HEK293 (cell line): ENCODE results near the gene DPP9.

Experiments
- CTCF ChIA-PET: fragments of 350-600 bp; formaldehyde crosslinking; extraction: SDS; loops from one replicate; lab custom pipeline; 2021; ENCODE audit warnings: antibody characterized with exemption; lab: Yijun Ruan, JAX
- POLR2A ChIA-PET: fragments of 300-600 bp; formaldehyde crosslinking; extraction: SDS; loops from one replicate; lab custom pipeline; 2020; ENCODE audit warnings: antibody characterized with exemption, inconsistent platforms; lab: Yijun Ruan, JAX
- H3K27ac ChIP-seq: fragments of 200-500 bp; sonication (Bioruptor generic); 2 replicates; pipeline ENCODE4 v1.5.1; 2014; ENCODE audit warnings: low read depth, low read length, control low read depth, inconsistent platforms; ENCODE audit errors: extremely low read depth
- H3K36me3 ChIP-seq, 2 experiments: fragments of 200-500 bp in 1 of 2; sonication (Bioruptor generic) in 1 of 2; 1 replicate in 1 of 2; 2 replicates in 1 of 2; pipeline ENCODE4 v1.5.1; 2014 to 2017; ENCODE audit warnings: inconsistent platforms in 2 of 2, low read length in 2 of 2; ENCODE audit not compliant: control insufficient read depth in 2 of 2, insufficient read depth in 1 of 2
- H3K4me1 ChIP-seq: fragments of 200-500 bp; sonication (Bioruptor generic); 2 replicates; pipeline ENCODE4 v1.5.1; 2014; ENCODE audit warnings: mild to moderate bottlenecking, low read length, inconsistent platforms; ENCODE audit not compliant: control insufficient read depth, insufficient read depth
- H3K4me3 ChIP-seq: 2 replicates; pipeline ENCODE4 v1.5.1; 2011; ENCODE audit warnings: low read depth, mild to moderate bottlenecking, control low read depth, low read length, moderate library complexity
- H3K9me3 ChIP-seq: fragments of 200-500 bp; sonication (Bioruptor generic); 2 replicates; pipeline ENCODE4 v1.5.1; 2014; ENCODE audit warnings: low read depth, low read length, inconsistent platforms; ENCODE audit not compliant: control insufficient read depth, insufficient read depth
- GLI4 ChIP-seq: fragments of 450-650 bp; formaldehyde crosslinking; IDR thresholded peaks from 2 replicates; pipeline ENCODE4 v1.5.1; 2016; ENCODE audit warnings: missing biosample characterization, missing genetic modification characterization
- GLIS1 ChIP-seq: fragments of 450-650 bp; formaldehyde crosslinking; IDR thresholded peaks from 2 replicates; pipeline ENCODE4 v1.5.1; 2016; ENCODE audit warnings: missing biosample characterization, missing genetic modification characterization
- GLIS2 ChIP-seq: fragments of 450-650 bp; formaldehyde crosslinking; IDR thresholded peaks from 2 replicates; pipeline ENCODE4 v1.5.1; 2016; ENCODE audit warnings: missing biosample characterization, missing genetic modification characterization
- HOXD13 ChIP-seq: sonication (generic); formaldehyde crosslinking; IDR thresholded peaks from 2 replicates; pipeline ENCODE4 v1.8.0; 2022; ENCODE audit warnings: missing genetic modification reagents, borderline replicate concordance
- KLF16 ChIP-seq: fragments of 450-650 bp; formaldehyde crosslinking; IDR thresholded peaks from 2 replicates; pipeline ENCODE4 v1.5.1; 2017; ENCODE audit warnings: missing biosample characterization, missing genetic modification characterization
- KLF8 ChIP-seq: fragments of 450-650 bp; formaldehyde crosslinking; IDR thresholded peaks from 2 replicates; pipeline ENCODE4 v1.5.1; 2016; ENCODE audit warnings: missing biosample characterization, missing genetic modification characterization
- KLF9 ChIP-seq: fragments of 450-650 bp; formaldehyde crosslinking; IDR thresholded peaks from 2 replicates; pipeline ENCODE4 v1.5.1; 2016; ENCODE audit warnings: missing biosample characterization, missing genetic modification characterization, low read depth
- OVOL3 ChIP-seq: fragments of 450-650 bp; formaldehyde crosslinking; IDR thresholded peaks from 2 replicates; pipeline ENCODE4 v1.5.1; 2016; ENCODE audit warnings: missing biosample characterization, missing genetic modification characterization
- RBAK ChIP-seq: fragments of 450-650 bp; formaldehyde crosslinking; IDR thresholded peaks from 2 replicates; pipeline ENCODE4 v1.5.1; 2016; ENCODE audit warnings: missing biosample characterization, missing genetic modification characterization
- ZBTB48 ChIP-seq: fragments of 450-650 bp; formaldehyde crosslinking; IDR thresholded peaks from 2 replicates; pipeline ENCODE4 v1.5.1; 2016; ENCODE audit warnings: missing biosample characterization, missing genetic modification characterization
- ZFP37 ChIP-seq: fragments of 450-650 bp; formaldehyde crosslinking; IDR thresholded peaks from 2 replicates; pipeline ENCODE4 v1.5.1; 2016; ENCODE audit warnings: missing biosample characterization, missing genetic modification characterization
- ZIC2 ChIP-seq: fragments of 450-650 bp; formaldehyde crosslinking; IDR thresholded peaks from 2 replicates; pipeline ENCODE4 v1.5.1; 2016; ENCODE audit warnings: missing biosample characterization, missing genetic modification characterization
- ZNF10 ChIP-seq: fragments of 450-650 bp; formaldehyde crosslinking; IDR thresholded peaks from 2 replicates; pipeline ENCODE4 v1.5.1; 2017; ENCODE audit warnings: missing biosample characterization, missing genetic modification characterization
- ZNF133 ChIP-seq: fragments of 450-650 bp; formaldehyde crosslinking; IDR thresholded peaks from 2 replicates; pipeline ENCODE4 v1.5.1; 2016; ENCODE audit warnings: missing biosample characterization, missing genetic modification characterization
- ZNF140 ChIP-seq: fragments of 450-650 bp; formaldehyde crosslinking; IDR thresholded peaks from 2 replicates; pipeline ENCODE4 v1.5.1; 2016; ENCODE audit warnings: missing biosample characterization, missing genetic modification characterization
- ZNF19 ChIP-seq: fragments of 450-650 bp; formaldehyde crosslinking; IDR thresholded peaks from 2 replicates; pipeline ENCODE4; 2016; ENCODE audit warnings: missing biosample characterization, missing genetic modification characterization, low read depth
- ZNF211 ChIP-seq: fragments of 450-650 bp; formaldehyde crosslinking; IDR thresholded peaks from 2 replicates; pipeline ENCODE4 v1.5.1; 2016; ENCODE audit warnings: low read depth, missing biosample characterization, missing genetic modification characterization
- ZNF48 ChIP-seq: fragments of 450-650 bp; formaldehyde crosslinking; IDR thresholded peaks from 2 replicates; pipeline ENCODE4 v1.5.1; 2016; ENCODE audit warnings: missing biosample characterization, missing genetic modification characterization
- ZNF510 ChIP-seq: fragments of 450-650 bp; formaldehyde crosslinking; IDR thresholded peaks from 2 replicates; pipeline ENCODE4 v1.5.1; 2018; ENCODE audit warnings: mild to moderate bottlenecking, missing genetic modification characterization, missing biosample characterization; ENCODE audit not compliant: insufficient replicate concordance
- ZNF514 ChIP-seq: fragments of 450-650 bp; formaldehyde crosslinking; IDR thresholded peaks from 2 replicates; pipeline ENCODE4 v1.5.1; 2016; ENCODE audit warnings: missing biosample characterization, missing genetic modification characterization
- ZNF530 ChIP-seq: fragments of 450-650 bp; formaldehyde crosslinking; IDR thresholded peaks from 2 replicates; pipeline ENCODE4 v1.5.1; 2016; ENCODE audit warnings: low read depth, missing biosample characterization, missing genetic modification characterization
- ZNF549 ChIP-seq: fragments of 450-650 bp; IDR thresholded peaks from 2 replicates; pipeline ENCODE4 v1.5.1; 2018; ENCODE audit warnings: missing biosample characterization, missing genetic modification characterization, mild to moderate bottlenecking, inconsistent platforms, moderate library complexity
- ZNF585B ChIP-seq: fragments of 450-650 bp; formaldehyde crosslinking; IDR thresholded peaks from 2 replicates; pipeline ENCODE4 v1.5.1; 2016; ENCODE audit warnings: missing biosample characterization, missing genetic modification characterization
- ZSCAN30 ChIP-seq: fragments of 450-650 bp; IDR thresholded peaks from 2 replicates; pipeline ENCODE4 v1.5.1; 2018; ENCODE audit warnings: missing biosample characterization, mild to moderate bottlenecking, missing genetic modification characterization, moderate library complexity
- TF ChIP-seq, protein P1 (sequence below): fragments of 450-650 bp; formaldehyde crosslinking; IDR thresholded peaks from 2 replicates; pipeline ENCODE4 v1.5.1; 2016; ENCODE audit warnings: missing biosample characterization, missing genetic modification characterization
- TF ChIP-seq, protein P2 (sequence below): fragments of 450-650 bp; formaldehyde crosslinking; IDR thresholded peaks from 2 replicates; pipeline ENCODE4 v1.5.1; 2016; ENCODE audit warnings: missing biosample characterization, missing genetic modification characterization
- TF ChIP-seq, protein P3 (sequence below): sonication (generic); formaldehyde crosslinking; IDR thresholded peaks from 2 replicates; pipeline ENCODE4 v1.8.1; 2022; ENCODE audit warnings: mild to moderate bottlenecking, moderate library complexity, missing genetic modification reagents

DPP9 gene

DNA sequence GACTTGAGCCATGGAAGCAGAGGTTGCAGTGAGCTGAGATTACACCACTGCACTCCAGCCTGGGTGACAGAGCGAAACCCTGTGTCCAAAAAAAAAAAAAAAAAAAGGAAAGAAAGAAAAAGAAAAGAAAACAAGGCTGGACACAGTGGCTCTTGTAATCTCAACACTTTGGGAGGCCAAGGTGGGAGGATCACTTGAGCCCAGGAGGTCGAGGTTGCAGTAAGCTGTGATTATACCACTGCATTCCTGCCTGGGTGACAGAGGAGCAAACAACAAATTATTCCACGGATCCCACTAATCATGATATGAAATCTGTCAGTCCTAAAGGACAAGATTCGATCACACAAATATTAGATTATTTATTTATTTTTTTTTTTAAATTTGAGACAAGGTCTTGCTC is 50.4 kb downstream of the DPP9 start:
- ChIA-PET CTCF (interaction anchor here (0.6 to 1.7 kb wide), 4 partner anchors 20 to 118 kb away, joined by 3 to 8 read pairs (median 4); partner anchors contain the start of gene FEM1A), POLR2A (interaction anchor here (0.7 to 1.2 kb wide), 3 partner anchors 118 to 1026 kb away, joined by 3 to 8 read pairs (median 4); partner anchors contain the start of gene FEM1A)
- no peak overlapping the region for H3K4me3 ChIP-seq
- H3K36me3 ChIP-seq = peaks cover 10 to 23% of the 10 kb centered on the region in 2 experiments; a peak in 2 of 3 replicates
- H3K27ac ChIP-seq = no peak overlapping the region
- no peaks in the 10 kb centered on the region for H3K4me1 ChIP-seq
- no peak for TF ChIP-seq ZNF549 (tag by site-specific recombination)
- no peak for TF ChIP-seq GLI4
- peak; percentile 75 for TF ChIP-seq GLIS1 (tag by site-specific recombination)
- TF ChIP-seq ZFP37 (tag by site-specific recombination) = no peak
- no peak for TF ChIP-seq ZNF530
- no peaks in the 10 kb centered on the region for H3K9me3 ChIP-seq

DNA sequence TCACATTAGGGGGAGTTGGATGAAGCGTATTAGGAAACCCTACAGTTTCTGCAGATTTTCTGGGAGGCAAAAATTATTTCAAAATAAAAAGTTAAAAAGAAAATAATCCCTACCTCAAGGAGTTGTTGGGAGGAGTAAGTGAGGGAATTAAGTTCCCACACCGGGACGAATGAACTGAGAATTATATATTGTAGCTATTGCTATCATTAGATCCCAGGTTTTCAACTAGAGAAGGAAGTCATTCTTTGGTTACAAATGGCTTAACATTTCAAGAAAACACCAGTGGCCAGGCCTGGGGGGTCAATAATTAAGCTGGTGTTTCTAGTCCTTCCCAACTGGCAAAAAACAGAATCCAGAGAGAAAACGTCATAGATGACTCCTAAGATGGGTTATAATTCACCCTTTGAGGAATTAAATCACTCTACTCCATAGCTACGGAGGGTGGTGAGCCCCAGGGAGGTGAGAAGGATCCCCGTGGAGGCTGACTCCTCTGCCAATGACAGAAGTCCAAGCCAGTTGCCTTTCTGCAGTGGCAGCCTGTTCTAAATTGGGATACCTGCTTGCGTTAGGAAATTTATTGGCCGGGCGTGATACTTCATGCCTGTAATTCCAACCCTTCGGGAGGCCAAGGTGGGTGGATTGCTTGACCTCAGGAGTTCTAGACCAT is 52.3 kb downstream of the DPP9 start:
- peaks cover 10 to 24% of the 10 kb centered on the region in 2 experiments; a peak in 2 of 3 replicates for H3K36me3 ChIP-seq
- H3K27ac ChIP-seq = no peak overlapping the region
- H3K9me3 ChIP-seq = no peaks in the 10 kb centered on the region
- no peaks in the 10 kb centered on the region for H3K4me1 ChIP-seq
- H3K4me3 ChIP-seq = no peak overlapping the region
- CTCF ChIA-PET = interaction anchor here (0.9 kb wide), 1 partner anchor 37 kb away, joined by 3 read pairs; no protein-coding TSS in a partner anchor
- POLR2A ChIA-PET = no interaction called here
- no peak for TF ChIP-seq KLF8 (tag by site-specific recombination)
- no peak for TF ChIP-seq ZNF140 (tag by site-specific recombination)
- TF ChIP-seq KLF9 (tag by site-specific recombination) = no peak
- no peak for TF ChIP-seq ZBTB48 (tag by site-specific recombination)
- TF ChIP-seq ZIC2 (tag by site-specific recombination) = peak; percentile 31
- peak; percentile 25; the same call in 1 of the 2 replicates for TF ChIP-seq GLIS2 (tag by site-specific recombination)
- TF ChIP-seq ZNF514 (tag by site-specific recombination) = no peak
- peak; percentile 62 for TF ChIP-seq GLIS1 (tag by site-specific recombination)
- TF ChIP-seq, protein P1, sequence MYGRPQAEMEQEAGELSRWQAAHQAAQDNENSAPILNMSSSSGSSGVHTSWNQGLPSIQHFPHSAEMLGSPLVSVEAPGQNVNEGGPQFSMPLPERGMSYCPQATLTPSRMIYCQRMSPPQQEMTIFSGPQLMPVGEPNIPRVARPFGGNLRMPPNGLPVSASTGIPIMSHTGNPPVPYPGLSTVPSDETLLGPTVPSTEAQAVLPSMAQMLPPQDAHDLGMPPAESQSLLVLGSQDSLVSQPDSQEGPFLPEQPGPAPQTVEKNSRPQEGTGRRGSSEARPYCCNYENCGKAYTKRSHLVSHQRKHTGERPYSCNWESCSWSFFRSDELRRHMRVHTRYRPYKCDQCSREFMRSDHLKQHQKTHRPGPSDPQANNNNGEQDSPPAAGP (tag by site-specific recombination) = no peak

DNA sequence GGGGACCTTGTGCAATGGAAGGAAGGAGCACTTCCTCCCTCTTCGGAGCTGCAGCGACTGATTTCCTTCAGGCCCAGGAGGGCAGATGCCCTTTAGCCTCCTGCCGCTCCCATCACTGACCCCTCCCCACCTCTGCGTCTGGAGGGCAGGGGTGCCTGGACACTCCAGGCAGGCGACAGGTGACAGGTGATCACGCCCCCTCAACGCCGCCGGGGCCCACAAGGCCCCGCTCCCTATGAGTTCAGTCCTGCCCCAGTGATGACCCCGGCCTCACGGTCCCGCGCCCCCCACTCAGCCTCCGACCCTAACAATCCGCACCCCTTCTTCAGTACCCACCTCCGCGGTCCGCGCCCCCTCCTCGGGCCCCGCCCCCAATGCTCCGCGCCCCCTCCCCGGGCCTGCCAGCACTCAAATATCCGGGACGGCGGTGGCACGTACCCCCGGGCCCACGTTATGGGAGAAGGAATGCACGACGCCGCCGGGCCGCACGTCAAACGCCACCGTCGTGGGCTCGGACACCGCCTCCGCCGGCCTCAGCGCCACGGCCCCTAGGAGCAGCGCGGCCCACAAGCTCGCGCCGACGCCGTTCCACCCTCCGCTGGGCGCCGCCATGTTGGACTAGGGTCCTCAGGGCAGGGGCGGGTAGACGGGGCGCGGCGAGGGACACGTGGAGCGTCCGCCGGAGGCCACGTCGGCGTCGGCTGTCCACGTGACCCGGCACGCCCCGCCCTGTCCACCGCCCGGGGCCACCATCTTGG is 53.7 kb downstream of the DPP9 start, which contains the start of gene MYDGF:
TSS of gene MYDGF (minus strand) at position 620 of the 758 bp plus-strand sequence. CDS start at position 612, 8 bp downstream.
- Histone ChIP-seq H3K27ac (0 out of 2 replicates have a peak within 1 kb of the TSS, but pooled peaks have one; percentile 39), H3K9me3 (no peaks in the 10 kb centered on the region), H3K4me1 (no peaks in the 10 kb centered on the region), H3K4me3 (peak within 1 kb of the TSS; percentile 96), H3K36me3 (peaks cover 16 to 31% of the 10 kb centered on the region in 2 experiments; a peak in 2 of 3 replicates)
- ChIA-PET CTCF (interaction anchor here (0.5 to 0.6 kb wide), 3 partner anchors 147 to 1198 kb away, joined by 3 to 5 read pairs (median 3); no protein-coding TSS in a partner anchor), POLR2A (interaction anchor here (0.5 to 1.1 kb wide), 2 partner anchors 12 to 30 kb away, joined by 3 to 4 read pairs; no protein-coding TSS in a partner anchor)
- peak; percentile 25; the same call in 1 of the 2 replicates for TF ChIP-seq ZSCAN30 (tag by site-specific recombination)
- no peak for TF ChIP-seq RBAK (tag by site-specific recombination)
- TF ChIP-seq ZNF133 (tag by site-specific recombination) = no peak
- TF ChIP-seq ZNF211 = no peak
- TF ChIP-seq OVOL3 (tag by site-specific recombination) = no peak
- TF ChIP-seq ZNF510 = no peak
- no peak for TF ChIP-seq ZNF585B (tag by site-specific recombination)
- TF ChIP-seq ZNF48 = no peak
- no peak for TF ChIP-seq HOXD13 (CRISPR knock-in tag)
- no peak for TF ChIP-seq ZNF10
- TF ChIP-seq, protein P2, sequence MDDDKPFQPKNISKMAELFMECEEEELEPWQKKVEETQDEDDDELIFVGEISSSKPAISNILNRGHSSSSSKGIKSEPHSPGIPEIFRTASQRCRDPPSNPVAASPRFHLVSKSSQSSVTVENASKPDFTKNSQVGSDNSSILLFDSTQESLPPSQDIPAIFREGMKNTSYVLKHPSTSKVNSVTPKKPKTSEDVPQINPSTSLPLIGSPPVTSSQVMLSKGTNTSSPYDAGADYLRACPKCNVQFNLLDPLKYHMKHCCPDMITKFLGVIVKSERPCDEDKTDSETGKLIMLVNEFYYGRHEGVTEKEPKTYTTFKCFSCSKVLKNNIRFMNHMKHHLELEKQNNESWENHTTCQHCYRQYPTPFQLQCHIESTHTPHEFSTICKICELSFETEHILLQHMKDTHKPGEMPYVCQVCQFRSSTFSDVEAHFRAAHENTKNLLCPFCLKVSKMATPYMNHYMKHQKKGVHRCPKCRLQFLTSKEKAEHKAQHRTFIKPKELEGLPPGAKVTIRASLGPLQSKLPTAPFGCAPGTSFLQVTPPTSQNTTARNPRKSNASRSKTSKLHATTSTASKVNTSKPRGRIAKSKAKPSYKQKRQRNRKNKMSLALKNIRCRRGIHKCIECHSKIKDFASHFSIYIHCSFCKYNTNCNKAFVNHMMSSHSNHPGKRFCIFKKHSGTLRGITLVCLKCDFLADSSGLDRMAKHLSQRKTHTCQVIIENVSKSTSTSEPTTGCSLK (tag by site-specific recombination) = no peak
- no peak for TF ChIP-seq GLI4
- TF ChIP-seq ZNF19 = no peak
- TF ChIP-seq KLF16 (tag by site-specific recombination) = peak; percentile 71; the same call in 1 of the 2 replicates
- TF ChIP-seq, protein P3, sequence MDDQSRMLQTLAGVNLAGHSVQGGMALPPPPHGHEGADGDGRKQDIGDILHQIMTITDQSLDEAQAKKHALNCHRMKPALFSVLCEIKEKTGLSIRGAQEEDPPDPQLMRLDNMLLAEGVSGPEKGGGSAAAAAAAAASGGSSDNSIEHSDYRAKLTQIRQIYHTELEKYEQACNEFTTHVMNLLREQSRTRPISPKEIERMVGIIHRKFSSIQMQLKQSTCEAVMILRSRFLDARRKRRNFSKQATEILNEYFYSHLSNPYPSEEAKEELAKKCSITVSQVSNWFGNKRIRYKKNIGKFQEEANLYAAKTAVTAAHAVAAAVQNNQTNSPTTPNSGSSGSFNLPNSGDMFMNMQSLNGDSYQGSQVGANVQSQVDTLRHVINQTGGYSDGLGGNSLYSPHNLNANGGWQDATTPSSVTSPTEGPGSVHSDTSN (CRISPR knock-in tag) = peak; percentile 12; the same call in 1 of the 2 replicates
